Raji (cell line): ENCODE measurements around the gene HTR3A.

Experiments
- POLR2A ChIP-seq: IDR thresholded peaks from 2 replicates; pipeline ENCODE4 v1.6.1; 2011; ENCODE audit warnings: low read depth, low read length, control low read depth; ENCODE audit not compliant: insufficient read depth

Gene HTR3A

DNA sequence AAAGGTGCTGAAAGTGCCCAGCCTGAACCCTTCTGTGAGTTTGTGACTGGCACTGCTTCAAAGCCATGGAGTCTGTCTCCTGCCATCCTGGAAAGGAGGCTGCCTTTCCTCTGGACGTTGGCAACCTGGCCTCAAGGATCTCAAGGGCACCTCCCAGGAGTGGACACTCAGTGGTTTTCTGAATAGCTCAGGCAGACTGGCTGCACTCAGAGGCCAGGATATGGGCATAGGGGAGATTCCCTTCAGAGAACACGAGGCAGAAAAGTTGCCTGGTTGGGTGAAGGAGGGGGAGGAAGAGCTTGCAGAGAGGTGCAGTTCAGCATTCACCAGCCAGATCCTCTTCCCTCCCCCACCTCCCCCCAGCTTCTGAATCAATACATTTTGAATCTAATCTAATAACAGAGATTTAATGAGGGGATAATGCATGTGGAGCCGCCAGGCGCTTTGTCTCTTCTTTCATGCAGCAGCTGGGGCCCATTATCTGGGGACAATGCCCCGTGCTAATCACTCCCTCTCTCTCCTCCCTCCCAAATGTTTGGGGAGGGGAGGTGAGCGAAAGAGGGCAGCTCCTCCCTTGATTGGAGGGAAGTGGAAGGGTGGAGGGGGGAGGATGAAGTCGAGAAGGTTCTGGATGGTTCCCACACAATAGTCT, 17.7 kb downstream of the HTR3A start:
- no peak for TF ChIP-seq POLR2A

DNA sequence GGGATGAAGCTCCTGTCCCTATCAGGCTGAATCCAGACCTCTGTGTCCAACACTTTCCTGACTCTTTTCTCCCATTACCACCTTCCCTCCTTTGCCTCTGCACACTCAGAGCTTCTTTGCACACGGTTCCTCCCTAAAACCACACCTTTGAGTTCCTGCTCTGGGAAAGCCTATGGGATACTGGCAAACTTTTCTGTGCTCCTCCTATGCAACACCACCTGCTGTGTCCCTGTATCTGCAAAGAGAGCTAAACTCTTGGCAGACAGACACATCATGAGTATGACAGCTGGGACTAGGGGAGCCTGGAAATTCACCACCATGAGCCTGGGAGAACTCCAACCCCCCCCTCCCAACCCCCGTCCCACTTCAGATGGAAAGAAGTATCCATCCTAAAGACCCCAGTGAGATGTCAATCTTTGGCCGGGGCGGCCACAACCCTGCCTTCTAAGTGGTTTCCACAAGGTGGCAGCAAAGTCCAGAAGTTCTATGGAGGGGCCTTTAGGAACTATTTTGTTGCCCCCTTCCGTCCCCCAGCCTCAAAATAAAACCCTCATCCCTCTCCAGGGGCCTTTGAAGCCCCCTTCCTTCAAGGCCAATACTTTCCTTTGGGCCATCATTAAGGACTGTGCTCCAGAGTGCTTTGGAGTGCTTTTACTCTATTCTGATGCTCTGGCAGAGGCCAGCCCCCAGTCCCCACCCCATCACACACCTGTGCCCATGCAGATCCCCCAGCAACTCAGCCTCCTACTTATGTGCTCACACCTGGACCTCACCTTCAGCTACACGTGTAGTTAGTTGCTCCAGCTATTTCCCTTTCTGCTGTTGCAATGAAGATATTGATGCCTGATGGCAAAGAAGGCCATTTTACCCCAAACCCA, 19.4 kb downstream of the HTR3A start:
- TF ChIP-seq POLR2A = no peak

DNA sequence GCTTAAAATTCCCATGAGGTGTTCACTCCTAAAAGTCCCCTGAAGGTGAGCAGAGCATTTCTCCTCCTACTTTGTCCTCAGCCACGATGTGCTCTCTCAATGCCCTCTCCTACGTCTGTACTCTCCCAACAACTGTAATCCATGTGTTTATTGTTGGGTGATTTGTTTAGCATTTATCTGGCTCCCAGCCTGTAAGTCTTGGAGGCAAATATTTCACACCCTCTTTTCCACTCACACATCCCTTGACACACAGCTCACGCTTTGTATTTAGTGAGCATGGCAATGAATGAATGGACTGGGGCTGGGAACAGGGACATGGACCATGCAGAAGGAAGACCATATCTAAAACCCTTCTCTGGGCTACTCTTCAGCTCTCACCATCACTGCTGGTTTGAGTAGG, 22.6 kb downstream of the HTR3A start:
- TF ChIP-seq POLR2A = no peak

DNA sequence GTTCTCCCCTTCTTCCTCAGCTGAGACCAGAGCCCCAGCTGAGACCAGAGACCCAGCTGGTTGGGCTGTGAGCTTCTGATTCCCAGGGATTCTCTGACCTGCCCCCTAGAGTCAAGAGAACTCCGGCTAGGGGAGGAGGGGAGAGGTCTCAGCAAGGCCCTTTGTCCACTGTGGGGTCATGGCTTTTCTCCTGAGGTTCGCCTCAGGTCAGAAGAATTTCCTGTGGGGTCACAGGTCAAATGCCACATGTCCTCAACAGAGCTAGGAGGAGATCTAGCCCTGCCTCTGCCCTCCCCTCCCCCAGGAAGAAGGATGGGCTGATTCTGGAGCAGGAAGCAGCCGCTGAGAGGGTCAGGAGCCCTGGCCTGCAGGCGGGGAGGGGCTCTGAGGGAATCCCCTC, 23.7 kb downstream of the HTR3A start:
- TF ChIP-seq POLR2A = no peak

DNA sequence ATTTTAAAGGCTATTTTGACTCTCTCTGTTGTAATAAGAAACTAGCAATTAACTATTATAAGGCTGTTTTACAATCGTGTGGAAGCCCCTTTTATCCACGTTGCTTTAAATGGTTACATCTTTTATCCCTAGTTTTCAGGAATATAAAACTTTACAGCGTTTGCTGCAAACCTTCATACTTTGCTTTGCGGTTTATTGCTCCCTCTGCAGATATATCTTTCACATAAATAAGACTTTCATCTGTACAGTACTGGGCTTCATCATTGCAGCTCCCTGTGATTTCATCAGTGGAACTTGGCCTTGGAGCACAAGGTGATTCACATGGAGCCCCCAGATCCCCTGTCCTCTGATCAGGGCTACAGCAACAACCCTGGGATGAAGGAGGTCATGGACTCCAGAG, 25.6 kb downstream of the HTR3A start:
- no peak for TF ChIP-seq POLR2A

DNA sequence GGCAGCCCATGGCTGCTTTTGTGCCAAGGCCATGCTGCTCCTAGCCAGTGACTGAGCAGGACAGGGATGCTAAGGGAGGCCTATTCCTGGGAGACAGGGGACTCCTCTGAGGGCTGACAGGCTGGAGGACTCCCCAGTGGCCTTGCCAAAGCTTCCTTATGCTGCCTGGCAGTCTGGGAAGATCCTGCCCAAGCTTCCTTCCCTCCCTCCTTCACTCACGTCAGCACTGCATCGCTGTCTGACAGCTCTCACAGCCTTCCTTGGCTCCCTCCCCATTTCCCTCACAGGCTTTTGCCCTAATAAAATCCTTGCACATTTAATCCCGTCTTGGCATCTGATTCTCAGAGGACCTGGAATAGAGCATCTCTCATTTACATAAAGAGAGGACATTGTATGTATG, 26.5 kb downstream of the HTR3A start:
- no peak for TF ChIP-seq POLR2A

DNA sequence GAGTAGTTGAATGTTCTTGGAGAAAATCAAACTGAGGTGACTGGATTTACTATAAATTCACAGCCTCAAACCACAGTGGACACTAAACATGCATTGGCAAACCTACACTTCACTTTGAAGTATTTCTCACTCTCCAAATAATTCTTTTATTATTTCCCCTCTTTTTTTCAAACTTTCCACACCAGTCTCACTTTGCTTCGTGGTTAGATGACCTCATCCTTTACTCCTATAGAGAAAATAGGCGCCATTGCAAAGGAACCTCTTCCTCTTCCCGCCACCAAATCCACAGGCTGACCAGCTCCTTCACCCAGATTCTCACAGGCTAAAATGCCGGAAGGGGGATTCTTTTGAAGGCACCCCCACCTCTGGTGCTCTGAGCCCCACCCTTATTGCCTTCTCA, 33.4 kb downstream of the HTR3A start:
- no peak for TF ChIP-seq POLR2A

DNA sequence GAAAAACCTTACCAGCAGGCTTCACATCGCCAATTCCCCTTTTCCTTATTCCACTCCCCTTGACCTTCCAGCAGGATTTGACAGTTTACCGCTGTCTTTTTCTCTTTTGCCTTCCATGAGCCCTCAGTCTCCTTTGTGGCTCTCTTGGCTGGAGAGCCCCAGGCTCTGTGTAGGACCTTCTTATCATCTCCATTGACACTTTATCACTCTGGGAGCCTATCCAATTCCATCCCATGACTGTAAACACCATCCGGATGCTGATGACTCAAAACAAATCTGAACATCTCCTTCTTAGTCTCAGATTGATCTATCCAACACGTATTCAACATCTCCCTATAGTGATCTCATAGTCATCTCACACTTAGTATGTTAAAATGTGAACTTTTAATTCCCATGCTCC, 36.0 kb downstream of the HTR3A start:
- no peak for TF ChIP-seq POLR2A

DNA sequence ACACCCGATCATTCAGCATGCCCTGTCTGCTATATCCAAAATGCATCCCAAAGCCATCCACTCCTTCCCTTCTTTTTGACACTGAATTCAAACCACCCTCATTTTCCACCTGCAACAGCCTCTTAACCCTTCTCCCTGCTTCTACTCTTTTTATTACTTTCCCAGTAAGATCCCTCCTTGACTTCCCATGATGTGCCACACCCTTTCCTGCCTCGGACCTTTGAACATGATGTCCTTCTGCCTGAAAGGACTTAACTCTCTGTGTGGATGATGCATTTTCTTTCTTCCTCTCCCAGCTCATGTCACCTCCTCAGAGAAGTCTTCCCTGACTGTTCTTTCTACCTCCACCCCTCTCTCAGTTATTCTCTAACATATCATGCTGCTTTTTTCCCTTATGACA, 36.5 kb downstream of the HTR3A start:
- TF ChIP-seq POLR2A = no peak

DNA sequence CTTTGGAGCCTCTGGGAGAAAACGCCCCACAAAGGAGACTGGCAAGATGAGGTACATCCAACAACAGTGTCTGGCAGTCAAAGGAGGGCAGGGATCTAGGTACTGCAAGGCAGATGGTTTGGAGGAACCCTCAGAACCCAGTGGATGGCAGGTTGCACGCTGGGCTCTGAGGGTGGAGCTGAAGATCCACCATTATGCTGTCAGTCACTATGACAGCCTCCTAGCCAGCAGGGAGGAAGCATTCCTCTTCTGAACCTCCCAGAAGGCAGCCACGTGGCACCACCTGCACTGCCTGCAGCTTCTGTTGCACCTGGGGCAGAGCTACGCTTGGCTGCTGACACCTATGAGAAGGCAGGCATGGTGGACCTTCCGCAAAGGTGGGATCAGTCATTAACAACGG, 40.2 kb downstream of the HTR3A start:
- no peak for TF ChIP-seq POLR2A

DNA sequence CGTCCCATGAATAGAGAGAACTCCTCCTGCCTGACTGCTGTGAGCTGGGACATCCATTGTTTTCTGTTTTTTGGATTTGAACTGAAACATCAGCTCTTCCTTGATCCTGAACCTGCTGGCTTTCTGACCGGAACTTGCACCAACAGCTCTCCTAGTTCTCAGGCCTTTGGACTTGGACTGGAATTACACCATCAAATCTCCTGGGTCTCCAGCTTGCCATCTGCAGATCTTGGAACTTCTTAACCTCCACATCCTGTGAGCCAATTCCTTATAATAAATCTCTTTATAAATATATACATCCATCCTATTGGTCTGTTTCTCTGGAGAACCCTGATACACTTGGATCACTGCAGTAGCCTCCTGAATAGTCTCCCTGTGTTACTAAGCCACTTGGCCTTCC, 42.1 kb downstream of the HTR3A start:
- no peak for TF ChIP-seq POLR2A

DNA sequence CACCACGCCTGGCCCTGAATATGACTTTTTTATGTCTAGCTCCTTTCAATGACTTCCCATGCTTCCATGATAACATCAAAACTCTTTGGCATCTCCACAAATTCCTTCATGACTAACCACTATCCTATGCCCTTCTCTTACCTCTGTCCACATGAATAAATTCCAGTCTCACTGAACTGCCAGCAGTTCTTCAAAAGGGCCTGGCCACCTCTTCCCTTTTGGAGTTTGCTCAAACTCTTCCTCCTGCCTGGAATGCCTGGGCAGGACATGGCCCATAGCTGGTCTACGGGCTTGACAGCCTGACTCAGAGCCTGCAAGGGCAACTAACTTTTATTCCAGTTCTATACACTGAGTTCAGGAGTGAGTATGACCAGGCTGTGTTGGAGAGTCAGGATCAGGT, 42.8 kb downstream of the HTR3A start:
- no peak for TF ChIP-seq POLR2A

DNA sequence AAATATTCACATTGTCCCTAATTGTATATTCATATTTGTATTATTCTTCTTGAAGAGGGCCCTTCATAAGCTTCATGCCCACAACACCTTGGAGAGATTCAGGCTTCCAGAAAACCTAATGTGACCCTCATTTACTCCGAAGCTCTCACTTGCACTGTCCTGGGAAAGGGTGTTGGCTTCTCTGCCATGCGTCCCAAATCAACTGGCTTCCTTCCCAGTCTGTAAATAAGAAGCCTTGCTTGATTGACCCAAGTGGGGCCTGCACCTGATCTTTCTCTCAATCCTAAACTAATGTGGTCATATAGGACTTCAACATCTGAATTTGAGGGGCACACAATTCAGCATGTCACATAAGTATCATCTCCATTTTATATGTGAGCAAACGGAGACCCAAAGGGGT, 44.1 kb downstream of the HTR3A start:
- no peak for TF ChIP-seq POLR2A

DNA sequence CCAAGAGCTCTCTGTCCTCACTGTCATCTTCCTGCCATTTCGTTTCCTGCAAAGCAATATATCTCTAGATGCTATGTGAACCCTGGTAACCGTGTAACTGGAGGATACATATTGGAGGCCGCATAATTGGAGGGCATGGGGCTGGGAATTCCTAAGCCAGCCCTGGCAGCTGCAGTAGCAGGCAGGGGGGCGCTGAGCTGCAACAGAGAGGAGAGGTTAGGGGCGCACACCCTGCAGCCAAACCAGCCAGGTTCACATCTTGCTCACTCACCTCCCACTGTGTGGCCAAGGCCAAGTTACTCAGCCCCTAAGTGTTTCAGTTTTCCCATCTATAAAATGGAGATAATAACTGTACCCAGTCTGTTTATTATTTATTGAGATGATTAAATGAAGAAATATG, 44.7 kb downstream of the HTR3A start:
- no peak for TF ChIP-seq POLR2A

DNA sequence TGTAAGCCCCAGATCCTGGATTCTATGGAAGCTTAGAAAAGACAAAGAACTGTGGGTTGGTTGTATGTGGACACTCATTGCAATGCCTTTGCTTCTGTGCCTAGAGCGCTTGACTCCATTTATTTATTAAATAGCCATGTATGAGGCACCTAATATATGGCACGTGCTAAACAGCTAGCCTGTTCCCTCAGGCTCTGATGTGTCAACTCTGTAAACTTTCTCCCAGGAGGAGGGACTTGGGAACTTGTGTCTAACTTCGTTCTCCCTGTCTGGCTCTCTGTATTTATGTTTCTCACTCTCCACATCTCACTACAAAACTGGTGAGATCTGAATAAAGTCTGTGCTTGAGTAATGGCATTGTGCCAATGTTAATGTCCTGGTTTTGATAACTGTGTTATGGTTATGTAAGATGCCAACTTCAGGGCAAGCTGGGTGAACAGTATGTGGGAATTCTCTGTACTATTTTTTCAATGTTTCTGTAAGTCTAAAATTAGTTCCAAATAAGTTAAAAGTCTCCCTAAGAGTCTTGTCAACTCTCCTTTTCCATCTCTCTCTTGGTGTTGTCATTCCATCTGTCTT, 50.5 kb downstream of the HTR3A start:
- no peak for TF ChIP-seq POLR2A

DNA sequence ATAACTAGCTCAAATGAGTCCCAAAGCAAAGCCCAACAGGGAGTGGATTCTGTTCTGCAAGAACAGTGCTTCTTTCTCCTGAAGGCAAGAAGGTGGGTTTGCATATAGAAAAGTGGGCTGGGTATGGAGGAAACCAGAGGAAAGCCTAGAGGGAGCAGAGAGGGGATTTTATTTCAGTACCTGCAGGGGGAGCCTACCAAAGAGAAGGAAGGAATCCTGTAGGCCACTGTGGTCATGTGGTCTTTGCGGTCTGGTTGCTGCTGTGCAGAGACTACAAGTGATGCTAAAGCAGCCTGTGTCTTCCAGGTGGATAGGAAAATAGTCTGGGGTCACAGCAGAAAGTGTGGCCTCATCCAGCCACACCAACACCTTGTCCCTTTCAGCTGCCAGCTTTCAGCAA, 51.4 kb downstream of the HTR3A start:
- no peak for TF ChIP-seq POLR2A
